Measurements from ENCODE around the gene KLF6. TPM values are rescaled to one million over a fixed set of nuclear protein-coding genes. Genes with fewer than 3 reads are reported as not detected.

The KLF6 gene
- total RNA-seq, 1 donor: 47.8 TPM

DNA sequence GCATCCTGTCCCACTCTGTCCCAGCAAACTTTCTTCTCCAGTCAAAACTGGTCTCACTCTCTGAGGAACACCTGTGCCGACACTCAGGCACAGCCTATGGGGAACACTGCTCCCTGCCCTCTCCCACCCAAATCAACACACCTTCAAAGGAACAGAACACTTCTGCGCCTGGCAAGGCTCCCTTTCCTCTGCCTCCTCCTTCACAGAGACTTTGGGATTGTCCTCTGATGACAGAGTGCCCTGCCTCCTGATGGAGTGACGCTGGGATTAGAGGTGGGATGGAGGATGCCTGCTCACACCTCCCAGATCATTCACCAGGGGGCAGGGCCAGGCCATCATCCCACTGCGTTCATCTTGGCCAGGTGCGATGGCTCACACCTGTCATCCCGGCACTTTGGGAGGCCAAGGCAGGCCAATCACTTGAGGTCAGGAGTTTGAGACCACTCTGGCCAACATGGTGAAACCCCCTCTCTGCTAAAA is 26.5 kb downstream of the KLF6 start:
- H3K4me3 ChIP-seq (ENCODE audit: low read depth, low read length): no peak overlapping the region
- no peak for DNase-seq (ENCODE audit: low read depth)
- TF ChIP-seq, protein P1, sequence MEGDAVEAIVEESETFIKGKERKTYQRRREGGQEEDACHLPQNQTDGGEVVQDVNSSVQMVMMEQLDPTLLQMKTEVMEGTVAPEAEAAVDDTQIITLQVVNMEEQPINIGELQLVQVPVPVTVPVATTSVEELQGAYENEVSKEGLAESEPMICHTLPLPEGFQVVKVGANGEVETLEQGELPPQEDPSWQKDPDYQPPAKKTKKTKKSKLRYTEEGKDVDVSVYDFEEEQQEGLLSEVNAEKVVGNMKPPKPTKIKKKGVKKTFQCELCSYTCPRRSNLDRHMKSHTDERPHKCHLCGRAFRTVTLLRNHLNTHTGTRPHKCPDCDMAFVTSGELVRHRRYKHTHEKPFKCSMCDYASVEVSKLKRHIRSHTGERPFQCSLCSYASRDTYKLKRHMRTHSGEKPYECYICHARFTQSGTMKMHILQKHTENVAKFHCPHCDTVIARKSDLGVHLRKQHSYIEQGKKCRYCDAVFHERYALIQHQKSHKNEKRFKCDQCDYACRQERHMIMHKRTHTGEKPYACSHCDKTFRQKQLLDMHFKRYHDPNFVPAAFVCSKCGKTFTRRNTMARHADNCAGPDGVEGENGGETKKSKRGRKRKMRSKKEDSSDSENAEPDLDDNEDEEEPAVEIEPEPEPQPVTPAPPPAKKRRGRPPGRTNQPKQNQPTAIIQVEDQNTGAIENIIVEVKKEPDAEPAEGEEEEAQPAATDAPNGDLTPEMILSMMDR (IDR thresholded peaks at IDR 0.05; ENCODE audit: insufficient read depth, low read length): no peak

DNA sequence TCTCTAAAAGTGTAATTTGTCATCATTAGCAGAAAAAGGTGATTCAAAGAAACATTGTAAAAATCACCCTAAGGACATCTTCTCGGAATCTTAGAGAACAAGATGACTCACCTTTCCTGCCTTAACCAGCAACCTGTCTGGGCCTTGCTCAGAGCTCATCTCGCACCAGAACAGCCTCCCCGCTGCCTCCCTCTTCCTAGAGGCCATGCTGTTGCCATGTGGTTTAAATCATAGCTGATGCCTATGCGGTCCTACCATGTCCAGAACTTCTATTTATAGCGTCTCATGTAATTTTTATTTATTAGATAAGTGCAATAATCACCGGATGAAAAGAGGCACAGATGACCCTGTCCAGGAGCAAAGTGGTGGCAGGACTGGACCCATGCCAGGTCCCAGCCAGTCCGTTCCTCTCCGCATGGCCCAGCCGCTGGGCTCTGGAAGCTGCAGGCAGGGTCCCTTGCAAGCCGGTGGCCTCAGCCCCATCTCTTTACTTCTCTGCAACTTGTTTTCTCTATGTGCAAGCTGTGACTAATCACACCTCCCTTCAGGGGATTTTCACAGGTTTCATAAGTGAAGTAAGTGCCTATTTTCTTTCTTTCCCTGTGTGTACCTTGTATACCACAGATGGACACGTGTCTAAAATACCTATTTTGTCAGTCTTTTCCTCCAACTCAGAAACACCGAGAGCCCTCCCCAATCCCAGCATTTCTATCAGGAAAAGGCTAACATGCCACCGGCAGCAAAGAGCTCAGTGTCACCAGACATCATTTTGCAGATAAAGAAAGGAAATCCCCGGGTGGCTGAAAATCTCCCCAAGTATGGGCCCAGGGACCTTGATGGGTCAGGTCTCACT is 27.1 kb downstream of the KLF6 start:
- DNase-seq (ENCODE audit: low read depth): no peak
- no peak overlapping the region for H3K4me3 ChIP-seq (ENCODE audit: low read depth, low read length)
- TF ChIP-seq, protein P1 (IDR thresholded peaks at IDR 0.05; ENCODE audit: insufficient read depth, low read length): no peak

DNA sequence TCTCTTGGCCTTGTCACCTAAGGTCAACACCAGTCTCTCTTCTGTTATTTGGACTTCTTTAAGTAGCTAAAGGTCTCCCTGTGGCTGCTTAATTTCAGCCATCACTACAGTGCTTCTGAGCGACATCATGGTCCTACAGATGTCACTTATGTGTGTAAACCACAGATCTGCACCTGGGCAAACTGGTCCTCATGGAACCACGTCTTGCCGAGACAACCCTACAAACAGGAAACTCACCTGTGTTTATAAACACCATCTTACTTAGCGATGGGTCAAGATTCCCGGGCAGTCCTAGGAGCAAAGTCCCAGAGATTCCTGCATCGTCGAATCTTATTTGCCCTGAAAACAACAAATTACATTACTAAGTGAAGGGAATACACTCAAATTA is 27.8 kb downstream of the KLF6 start:
- TF ChIP-seq, protein P1 (IDR thresholded peaks at IDR 0.05; ENCODE audit: insufficient read depth, low read length): no peak
- no peak overlapping the region for H3K4me3 ChIP-seq (ENCODE audit: low read depth, low read length)
- DNase-seq (ENCODE audit: low read depth): no peak

DNA sequence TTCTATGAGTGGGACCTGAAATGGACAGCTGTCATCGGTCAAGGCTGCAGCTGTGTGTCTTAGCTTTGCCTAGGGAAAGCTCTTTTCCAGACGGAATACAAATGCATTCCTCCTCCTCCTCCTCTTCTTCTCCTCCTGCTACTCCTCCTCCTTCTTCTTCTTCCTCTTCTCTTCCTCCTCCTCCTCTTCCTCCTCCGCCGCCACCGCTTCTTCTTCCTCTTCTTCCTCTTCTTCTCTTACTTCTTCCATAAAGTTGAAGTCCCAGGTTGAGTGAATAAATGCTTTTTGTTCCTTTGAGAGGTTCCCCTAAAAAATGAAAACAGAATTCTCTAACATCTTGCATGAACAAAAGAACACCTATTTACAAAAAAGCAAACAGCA is 28.7 kb downstream of the KLF6 start:
- TF ChIP-seq, protein P1 (IDR thresholded peaks at IDR 0.05; ENCODE audit: insufficient read depth, low read length): no peak
- no peak overlapping the region for H3K4me3 ChIP-seq (ENCODE audit: low read depth, low read length)
- no peak for DNase-seq (ENCODE audit: low read depth)

DNA sequence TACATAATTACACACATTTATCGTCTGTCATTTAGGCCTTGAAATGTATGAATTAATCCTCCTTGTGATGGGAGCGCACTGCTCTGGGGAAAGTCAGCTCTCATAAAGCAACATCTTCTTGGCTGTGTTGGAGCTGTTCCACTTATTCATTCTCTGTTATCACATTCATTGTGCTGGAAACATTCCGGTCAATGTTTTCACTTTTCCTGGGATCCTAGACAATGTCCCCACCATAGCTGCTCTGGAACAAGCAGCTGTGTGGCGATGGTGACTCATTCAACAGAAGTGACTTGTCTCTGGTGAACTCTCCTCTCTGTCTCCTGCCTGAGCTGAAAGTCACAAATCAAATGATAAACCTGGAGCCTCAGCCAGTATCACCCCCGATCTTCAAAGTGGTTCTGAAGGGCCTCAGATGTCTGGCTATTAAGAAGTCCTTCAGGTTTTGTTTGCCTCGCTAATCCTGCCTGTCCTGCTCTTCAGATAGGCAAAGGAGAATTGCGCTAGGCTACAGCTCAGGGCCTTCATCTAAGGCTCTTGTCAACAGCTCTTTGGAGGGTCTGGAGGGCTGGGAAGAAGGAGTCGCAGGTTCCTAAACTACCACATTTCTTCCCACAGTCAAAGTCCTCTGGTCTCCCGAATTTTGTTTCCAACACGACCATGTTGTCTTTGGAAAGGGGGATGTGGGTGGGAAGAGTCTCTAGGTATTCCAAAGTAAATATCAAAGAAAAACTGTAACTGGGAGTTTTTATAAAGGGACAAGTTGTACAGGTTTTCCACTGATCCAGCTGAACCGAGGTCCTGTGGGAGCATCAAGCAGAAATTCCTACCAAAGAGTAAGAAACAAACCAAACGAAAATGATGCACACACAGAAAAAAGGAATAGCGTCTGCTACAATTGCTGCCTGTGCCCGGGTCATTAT is 29.3 kb downstream of the KLF6 start:
- no peak overlapping the region for H3K4me3 ChIP-seq (ENCODE audit: low read depth, low read length)
- TF ChIP-seq, protein P1 (IDR thresholded peaks at IDR 0.05; ENCODE audit: insufficient read depth, low read length): no peak
- DNase-seq (ENCODE audit: low read depth): peak; percentile 86

DNA sequence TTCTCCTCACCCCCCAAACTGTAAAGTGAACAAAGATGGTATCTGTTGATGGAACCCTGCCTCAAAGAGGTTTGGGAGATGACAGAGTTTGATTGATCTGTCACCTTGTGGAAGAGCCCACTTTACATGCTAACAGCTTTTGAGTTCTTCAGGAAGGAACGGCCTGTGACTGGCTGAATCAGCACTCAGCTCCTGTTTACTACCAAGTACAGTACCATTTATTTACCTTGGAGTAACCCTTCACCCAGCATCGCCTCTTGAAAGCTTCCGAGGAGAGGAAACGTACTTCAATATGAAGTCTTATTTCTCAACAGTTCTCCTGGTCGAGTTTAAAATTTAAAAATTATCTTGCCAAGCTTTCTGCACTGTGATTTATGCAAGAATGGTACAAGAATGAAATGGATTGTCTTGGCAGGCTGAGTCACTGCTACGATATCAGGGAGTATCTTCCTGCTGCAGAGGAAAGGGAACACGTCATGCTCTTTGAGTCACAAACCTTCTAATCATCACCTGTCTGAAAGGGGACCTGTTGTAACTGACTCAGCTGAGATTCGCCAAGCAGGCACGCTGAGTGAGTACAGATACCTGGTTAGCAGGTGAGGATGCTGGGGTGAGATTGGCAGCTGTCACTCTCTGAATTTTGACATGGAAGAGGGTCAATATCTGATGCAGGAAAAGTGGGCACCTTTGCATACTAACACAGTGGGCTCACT is 30.1 kb downstream of the KLF6 start:
- TF ChIP-seq, protein P1 (IDR thresholded peaks at IDR 0.05; ENCODE audit: insufficient read depth, low read length): no peak
- H3K4me3 ChIP-seq (ENCODE audit: low read depth, low read length): no peak overlapping the region
- peak; percentile 99 for DNase-seq (ENCODE audit: low read depth)
